ENCODE data around the gene DRD4.

DNA sequence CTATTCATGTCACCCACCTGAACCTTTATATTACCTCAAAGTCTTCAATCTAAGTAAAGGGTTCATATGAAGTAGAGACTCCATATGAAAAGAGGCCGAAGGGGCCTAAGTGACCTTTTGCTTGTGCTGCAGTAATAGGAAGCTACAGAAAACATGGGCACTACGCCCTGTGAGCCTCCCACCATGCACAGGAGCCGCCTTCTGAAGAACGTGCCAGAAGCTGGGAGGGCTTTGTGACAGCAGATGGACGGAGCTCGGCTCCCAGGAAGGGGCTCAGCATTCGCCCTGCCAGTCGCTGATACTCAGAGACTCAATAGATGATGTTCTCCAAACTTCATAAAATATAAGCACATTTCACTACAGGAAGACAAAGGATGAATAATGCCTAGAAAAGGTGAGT lies 36.8 kb downstream of the DRD4 start:
- TF ChIP-seq, protein P1, sequence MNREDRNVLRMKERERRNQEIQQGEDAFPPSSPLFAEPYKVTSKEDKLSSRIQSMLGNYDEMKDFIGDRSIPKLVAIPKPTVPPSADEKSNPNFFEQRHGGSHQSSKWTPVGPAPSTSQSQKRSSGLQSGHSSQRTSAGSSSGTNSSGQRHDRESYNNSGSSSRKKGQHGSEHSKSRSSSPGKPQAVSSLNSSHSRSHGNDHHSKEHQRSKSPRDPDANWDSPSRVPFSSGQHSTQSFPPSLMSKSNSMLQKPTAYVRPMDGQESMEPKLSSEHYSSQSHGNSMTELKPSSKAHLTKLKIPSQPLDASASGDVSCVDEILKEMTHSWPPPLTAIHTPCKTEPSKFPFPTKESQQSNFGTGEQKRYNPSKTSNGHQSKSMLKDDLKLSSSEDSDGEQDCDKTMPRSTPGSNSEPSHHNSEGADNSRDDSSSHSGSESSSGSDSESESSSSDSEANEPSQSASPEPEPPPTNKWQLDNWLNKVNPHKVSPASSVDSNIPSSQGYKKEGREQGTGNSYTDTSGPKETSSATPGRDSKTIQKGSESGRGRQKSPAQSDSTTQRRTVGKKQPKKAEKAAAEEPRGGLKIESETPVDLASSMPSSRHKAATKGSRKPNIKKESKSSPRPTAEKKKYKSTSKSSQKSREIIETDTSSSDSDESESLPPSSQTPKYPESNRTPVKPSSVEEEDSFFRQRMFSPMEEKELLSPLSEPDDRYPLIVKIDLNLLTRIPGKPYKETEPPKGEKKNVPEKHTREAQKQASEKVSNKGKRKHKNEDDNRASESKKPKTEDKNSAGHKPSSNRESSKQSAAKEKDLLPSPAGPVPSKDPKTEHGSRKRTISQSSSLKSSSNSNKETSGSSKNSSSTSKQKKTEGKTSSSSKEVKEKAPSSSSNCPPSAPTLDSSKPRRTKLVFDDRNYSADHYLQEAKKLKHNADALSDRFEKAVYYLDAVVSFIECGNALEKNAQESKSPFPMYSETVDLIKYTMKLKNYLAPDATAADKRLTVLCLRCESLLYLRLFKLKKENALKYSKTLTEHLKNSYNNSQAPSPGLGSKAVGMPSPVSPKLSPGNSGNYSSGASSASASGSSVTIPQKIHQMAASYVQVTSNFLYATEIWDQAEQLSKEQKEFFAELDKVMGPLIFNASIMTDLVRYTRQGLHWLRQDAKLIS (CRISPR knock-in tag; IDR thresholded peaks at IDR 0.05): no peak
- TF ChIP-seq, protein P2, sequence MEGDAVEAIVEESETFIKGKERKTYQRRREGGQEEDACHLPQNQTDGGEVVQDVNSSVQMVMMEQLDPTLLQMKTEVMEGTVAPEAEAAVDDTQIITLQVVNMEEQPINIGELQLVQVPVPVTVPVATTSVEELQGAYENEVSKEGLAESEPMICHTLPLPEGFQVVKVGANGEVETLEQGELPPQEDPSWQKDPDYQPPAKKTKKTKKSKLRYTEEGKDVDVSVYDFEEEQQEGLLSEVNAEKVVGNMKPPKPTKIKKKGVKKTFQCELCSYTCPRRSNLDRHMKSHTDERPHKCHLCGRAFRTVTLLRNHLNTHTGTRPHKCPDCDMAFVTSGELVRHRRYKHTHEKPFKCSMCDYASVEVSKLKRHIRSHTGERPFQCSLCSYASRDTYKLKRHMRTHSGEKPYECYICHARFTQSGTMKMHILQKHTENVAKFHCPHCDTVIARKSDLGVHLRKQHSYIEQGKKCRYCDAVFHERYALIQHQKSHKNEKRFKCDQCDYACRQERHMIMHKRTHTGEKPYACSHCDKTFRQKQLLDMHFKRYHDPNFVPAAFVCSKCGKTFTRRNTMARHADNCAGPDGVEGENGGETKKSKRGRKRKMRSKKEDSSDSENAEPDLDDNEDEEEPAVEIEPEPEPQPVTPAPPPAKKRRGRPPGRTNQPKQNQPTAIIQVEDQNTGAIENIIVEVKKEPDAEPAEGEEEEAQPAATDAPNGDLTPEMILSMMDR (CRISPR knock-in tag; IDR thresholded peaks at IDR 0.05): no peak
- TF ChIP-seq, protein P3, sequence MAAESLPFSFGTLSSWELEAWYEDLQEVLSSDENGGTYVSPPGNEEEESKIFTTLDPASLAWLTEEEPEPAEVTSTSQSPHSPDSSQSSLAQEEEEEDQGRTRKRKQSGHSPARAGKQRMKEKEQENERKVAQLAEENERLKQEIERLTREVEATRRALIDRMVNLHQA (CRISPR knock-in tag; IDR thresholded peaks at IDR 0.05): no peak
- TF ChIP-seq YY1 (IDR thresholded peaks at IDR 0.05; ENCODE audit: insufficient read depth, insufficient replicate concordance, low read depth, low read length) (no peak), ZNF543 (CRISPR knock-in tag; IDR thresholded peaks at IDR 0.05) (no peak), SIN3A (IDR thresholded peaks at IDR 0.05; ENCODE audit: borderline replicate concordance, low read depth, low read length) (no peak), MAZ (IDR thresholded peaks at IDR 0.05; ENCODE audit: borderline replicate concordance, low read depth, low read length) (no peak), MAZ (CRISPR knock-in tag; IDR thresholded peaks at IDR 0.05; ENCODE audit: low read depth) (no peak), DR1 (CRISPR knock-in tag; IDR thresholded peaks at IDR 0.05) (no peak), CBFB (CRISPR knock-in tag; IDR thresholded peaks at IDR 0.05) (no peak)
- TF ChIP-seq, protein P4, sequence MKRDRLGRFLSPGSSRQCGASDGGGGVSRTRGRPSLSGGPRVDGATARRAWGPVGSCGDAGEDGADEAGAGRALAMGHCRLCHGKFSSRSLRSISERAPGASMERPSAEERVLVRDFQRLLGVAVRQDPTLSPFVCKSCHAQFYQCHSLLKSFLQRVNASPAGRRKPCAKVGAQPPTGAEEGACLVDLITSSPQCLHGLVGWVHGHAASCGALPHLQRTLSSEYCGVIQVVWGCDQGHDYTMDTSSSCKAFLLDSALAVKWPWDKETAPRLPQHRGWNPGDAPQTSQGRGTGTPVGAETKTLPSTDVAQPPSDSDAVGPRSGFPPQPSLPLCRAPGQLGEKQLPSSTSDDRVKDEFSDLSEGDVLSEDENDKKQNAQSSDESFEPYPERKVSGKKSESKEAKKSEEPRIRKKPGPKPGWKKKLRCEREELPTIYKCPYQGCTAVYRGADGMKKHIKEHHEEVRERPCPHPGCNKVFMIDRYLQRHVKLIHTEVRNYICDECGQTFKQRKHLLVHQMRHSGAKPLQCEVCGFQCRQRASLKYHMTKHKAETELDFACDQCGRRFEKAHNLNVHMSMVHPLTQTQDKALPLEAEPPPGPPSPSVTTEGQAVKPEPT (CRISPR knock-in tag; IDR thresholded peaks at IDR 0.05; ENCODE audit: low read depth): no peak
- TF ChIP-seq, protein P5, sequence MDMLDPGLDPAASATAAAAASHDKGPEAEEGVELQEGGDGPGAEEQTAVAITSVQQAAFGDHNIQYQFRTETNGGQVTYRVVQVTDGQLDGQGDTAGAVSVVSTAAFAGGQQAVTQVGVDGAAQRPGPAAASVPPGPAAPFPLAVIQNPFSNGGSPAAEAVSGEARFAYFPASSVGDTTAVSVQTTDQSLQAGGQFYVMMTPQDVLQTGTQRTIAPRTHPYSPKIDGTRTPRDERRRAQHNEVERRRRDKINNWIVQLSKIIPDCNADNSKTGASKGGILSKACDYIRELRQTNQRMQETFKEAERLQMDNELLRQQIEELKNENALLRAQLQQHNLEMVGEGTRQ (IDR thresholded peaks at IDR 0.05; ENCODE audit: low read depth, low read length): no peak
- TF ChIP-seq, protein P5 (CRISPR knock-in tag; IDR thresholded peaks at IDR 0.05; ENCODE audit: borderline replicate concordance): no peak

Data from HepG2 (cell line).